ENCODE measurements around the gene BDH2. TPM values are rescaled to one million over a fixed set of nuclear protein-coding genes. Genes with fewer than 3 reads are reported as not detected.

The BDH2 gene
- polyA plus RNA-seq, 1 of the 3 experiments (the other 2 are of a cell fraction) = 57.8 TPM

DNA sequence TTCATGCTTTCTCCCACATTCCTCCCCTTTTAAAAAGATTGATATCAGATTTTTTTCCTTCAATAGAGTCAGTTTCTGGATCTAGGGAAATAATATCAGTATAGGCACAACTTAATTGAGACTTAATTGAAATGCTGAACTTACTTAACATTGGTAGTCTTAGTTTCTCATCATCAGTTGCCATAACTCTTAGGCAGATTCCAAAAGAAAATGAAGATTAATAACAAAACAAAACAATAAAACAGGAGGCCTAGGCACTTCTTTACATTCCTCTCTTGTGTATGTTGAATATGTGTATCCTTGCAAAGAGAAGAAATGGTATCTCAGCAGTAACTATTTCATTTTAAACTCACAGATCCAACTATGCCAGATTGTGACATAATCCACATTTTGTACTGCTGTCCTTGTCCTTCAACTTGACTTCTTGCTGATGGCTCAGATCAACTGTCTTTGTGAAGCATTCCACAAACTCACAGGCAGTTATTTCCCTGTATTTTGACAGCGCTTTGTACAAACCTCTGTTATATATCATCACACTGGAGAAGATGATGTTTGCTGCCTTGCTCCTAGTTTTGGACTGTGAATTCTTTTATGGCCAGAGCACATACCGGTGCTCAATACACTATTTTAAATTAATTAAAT, 14.0 kb downstream of the BDH2 start:
- H3K27ac ChIP-seq (ENCODE audit: low read depth in 2 of 2, low read length in 1 of 2) = no peak overlapping the region
- H3K9ac ChIP-seq = no peak overlapping the region
- peaks cover 40 to 77% of the 10 kb centered on the region in 2 experiments for H3K36me3 ChIP-seq (replicated peaks in 1 of 2; ENCODE audit: control insufficient read depth in 1 of 2, insufficient read depth in 2 of 2, low read length in 1 of 2)
- no peak overlapping the region for H3K4me2 ChIP-seq
- no peaks in the 10 kb centered on the region for H3F3A ChIP-seq (replicated peaks; ENCODE audit: insufficient read depth)
- WGBS (ENCODE audit: low lambda C conversion rate) = 90% methylated on average over 2 of the region's 2 CpGs
- H3K4me3 ChIP-seq (ENCODE audit: low read depth in 2 of 2, low read length in 1 of 2) = no peak overlapping the region
- TF ChIP-seq RFX5 (IDR thresholded peaks at IDR 0.05; ENCODE audit: low read length) = peak; percentile 56; the same call in 1 of the 2 replicates
- TF ChIP-seq, protein P1, sequence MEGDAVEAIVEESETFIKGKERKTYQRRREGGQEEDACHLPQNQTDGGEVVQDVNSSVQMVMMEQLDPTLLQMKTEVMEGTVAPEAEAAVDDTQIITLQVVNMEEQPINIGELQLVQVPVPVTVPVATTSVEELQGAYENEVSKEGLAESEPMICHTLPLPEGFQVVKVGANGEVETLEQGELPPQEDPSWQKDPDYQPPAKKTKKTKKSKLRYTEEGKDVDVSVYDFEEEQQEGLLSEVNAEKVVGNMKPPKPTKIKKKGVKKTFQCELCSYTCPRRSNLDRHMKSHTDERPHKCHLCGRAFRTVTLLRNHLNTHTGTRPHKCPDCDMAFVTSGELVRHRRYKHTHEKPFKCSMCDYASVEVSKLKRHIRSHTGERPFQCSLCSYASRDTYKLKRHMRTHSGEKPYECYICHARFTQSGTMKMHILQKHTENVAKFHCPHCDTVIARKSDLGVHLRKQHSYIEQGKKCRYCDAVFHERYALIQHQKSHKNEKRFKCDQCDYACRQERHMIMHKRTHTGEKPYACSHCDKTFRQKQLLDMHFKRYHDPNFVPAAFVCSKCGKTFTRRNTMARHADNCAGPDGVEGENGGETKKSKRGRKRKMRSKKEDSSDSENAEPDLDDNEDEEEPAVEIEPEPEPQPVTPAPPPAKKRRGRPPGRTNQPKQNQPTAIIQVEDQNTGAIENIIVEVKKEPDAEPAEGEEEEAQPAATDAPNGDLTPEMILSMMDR (IDR thresholded peaks at IDR 0.05) = no peak
- H3K9me3 ChIP-seq = no peaks in the 10 kb centered on the region
- H3K9me2 ChIP-seq = no peaks in the 10 kb centered on the region
- H2AFZ ChIP-seq (ENCODE audit: low read depth) = no peak overlapping the region
- H4K20me1 ChIP-seq (ENCODE audit: insufficient read depth) = no peaks in the 10 kb centered on the region
- POLR2A ChIA-PET = no interaction called here
- no peaks in the 10 kb centered on the region for H3K27me3 ChIP-seq (ENCODE audit: insufficient read depth)
- H3K79me2 ChIP-seq (ENCODE audit: insufficient read depth) = no peaks in the 10 kb centered on the region
- CTCF ChIA-PET = no interaction called here
- DNase-seq = no peak
- H3K4me1 ChIP-seq (ENCODE audit: control insufficient read depth in 1 of 2, insufficient read depth in 2 of 2, low read depth in 1 of 2, low read length in 1 of 2) = no peaks in the 10 kb centered on the region

DNA sequence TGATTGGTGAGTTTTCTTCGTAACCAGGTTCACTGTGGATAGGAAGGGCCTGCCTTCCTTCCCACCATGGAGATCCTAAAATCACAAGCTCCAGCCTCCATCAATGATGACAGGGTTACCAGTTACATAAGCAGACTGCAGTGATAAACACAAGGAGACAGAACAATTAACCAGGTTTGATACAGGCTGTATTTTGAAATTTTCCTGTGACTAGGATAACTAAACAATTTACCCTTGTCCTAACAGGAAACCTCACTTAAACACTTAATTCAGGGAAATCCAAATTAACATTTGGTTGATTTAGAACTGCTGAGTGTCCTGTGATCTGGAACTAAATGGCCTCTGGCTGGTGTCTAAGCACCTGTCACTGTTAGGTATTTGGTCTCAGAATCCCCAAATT, 20.0 kb downstream of the BDH2 start:
- Histone ChIP-seq H3K27me3 (ENCODE audit: insufficient read depth) (no peaks in the 10 kb centered on the region), H4K20me1 (ENCODE audit: insufficient read depth) (no peaks in the 10 kb centered on the region), H3K36me3 (replicated peaks in 1 of 2; ENCODE audit: control insufficient read depth in 1 of 2, insufficient read depth in 2 of 2, low read length in 1 of 2) (peaks cover 10 to 32% of the 10 kb centered on the region in 2 experiments), H3K27ac (ENCODE audit: low read depth in 2 of 2, low read length in 1 of 2) (no peak overlapping the region), H3K79me2 (ENCODE audit: insufficient read depth) (peaks cover 21% of the 10 kb centered on the region), H3F3A (replicated peaks; ENCODE audit: insufficient read depth) (no peaks in the 10 kb centered on the region), H3K9ac (no peak overlapping the region), H3K9me2 (no peaks in the 10 kb centered on the region), H2AFZ (ENCODE audit: low read depth) (no peak overlapping the region), H3K4me2 (no peak overlapping the region), H3K9me3 (no peaks in the 10 kb centered on the region), H3K4me3 (ENCODE audit: low read depth in 2 of 2, low read length in 1 of 2) (no peak overlapping the region), H3K4me1 (ENCODE audit: control insufficient read depth in 1 of 2, insufficient read depth in 2 of 2, low read depth in 1 of 2, low read length in 1 of 2) (peaks cover 0 to 7% of the 10 kb centered on the region in 2 experiments; a peak in 2 of 4 replicates)
- TF ChIP-seq RAD21 (IDR thresholded peaks at IDR 0.05; ENCODE audit: low read length) (no peak), EZH2phosphoT487 (IDR thresholded peaks at IDR 0.05; ENCODE audit: borderline replicate concordance, low read depth) (no peak), RCOR1 (IDR thresholded peaks at IDR 0.05; ENCODE audit: low read length) (no peak), FOSL2 (IDR thresholded peaks at IDR 0.05; ENCODE audit: borderline replicate concordance, low read depth) (no peak), FOXM1 (IDR thresholded peaks at IDR 0.05; ENCODE audit: low read depth) (no peak), GATA2 (CRISPR knock-in tag; IDR thresholded peaks at IDR 0.05) (no peak), TCF12 (IDR thresholded peaks at IDR 0.05) (no peak), JUND (IDR thresholded peaks at IDR 0.05) (no peak), EP300 (IDR thresholded peaks at IDR 0.05; ENCODE audit: borderline replicate concordance in 1 of 2, low read depth in 1 of 2, low read length in 1 of 2) (no peak), SMC3 (IDR thresholded peaks at IDR 0.05; ENCODE audit: low read depth, low read length) (no peak), ELF1 (IDR thresholded peaks at IDR 0.05) (no peak)
- TF ChIP-seq, protein P2, sequence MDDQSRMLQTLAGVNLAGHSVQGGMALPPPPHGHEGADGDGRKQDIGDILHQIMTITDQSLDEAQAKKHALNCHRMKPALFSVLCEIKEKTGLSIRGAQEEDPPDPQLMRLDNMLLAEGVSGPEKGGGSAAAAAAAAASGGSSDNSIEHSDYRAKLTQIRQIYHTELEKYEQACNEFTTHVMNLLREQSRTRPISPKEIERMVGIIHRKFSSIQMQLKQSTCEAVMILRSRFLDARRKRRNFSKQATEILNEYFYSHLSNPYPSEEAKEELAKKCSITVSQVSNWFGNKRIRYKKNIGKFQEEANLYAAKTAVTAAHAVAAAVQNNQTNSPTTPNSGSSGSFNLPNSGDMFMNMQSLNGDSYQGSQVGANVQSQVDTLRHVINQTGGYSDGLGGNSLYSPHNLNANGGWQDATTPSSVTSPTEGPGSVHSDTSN (IDR thresholded peaks at IDR 0.05) = no peak
- TF ChIP-seq, protein P3, sequence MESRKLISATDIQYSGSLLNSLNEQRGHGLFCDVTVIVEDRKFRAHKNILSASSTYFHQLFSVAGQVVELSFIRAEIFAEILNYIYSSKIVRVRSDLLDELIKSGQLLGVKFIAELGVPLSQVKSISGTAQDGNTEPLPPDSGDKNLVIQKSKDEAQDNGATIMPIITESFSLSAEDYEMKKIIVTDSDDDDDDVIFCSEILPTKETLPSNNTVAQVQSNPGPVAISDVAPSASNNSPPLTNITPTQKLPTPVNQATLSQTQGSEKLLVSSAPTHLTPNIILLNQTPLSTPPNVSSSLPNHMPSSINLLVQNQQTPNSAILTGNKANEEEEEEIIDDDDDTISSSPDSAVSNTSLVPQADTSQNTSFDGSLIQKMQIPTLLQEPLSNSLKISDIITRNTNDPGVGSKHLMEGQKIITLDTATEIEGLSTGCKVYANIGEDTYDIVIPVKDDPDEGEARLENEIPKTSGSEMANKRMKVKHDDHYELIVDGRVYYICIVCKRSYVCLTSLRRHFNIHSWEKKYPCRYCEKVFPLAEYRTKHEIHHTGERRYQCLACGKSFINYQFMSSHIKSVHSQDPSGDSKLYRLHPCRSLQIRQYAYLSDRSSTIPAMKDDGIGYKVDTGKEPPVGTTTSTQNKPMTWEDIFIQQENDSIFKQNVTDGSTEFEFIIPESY (IDR thresholded peaks at IDR 0.05; ENCODE audit: borderline replicate concordance, low read depth) = no peak
- TF ChIP-seq, protein P4, sequence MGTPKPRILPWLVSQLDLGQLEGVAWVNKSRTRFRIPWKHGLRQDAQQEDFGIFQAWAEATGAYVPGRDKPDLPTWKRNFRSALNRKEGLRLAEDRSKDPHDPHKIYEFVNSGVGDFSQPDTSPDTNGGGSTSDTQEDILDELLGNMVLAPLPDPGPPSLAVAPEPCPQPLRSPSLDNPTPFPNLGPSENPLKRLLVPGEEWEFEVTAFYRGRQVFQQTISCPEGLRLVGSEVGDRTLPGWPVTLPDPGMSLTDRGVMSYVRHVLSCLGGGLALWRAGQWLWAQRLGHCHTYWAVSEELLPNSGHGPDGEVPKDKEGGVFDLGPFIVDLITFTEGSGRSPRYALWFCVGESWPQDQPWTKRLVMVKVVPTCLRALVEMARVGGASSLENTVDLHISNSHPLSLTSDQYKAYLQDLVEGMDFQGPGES (IDR thresholded peaks at IDR 0.05; ENCODE audit: low read depth, low read length) = no peak
- CTCF ChIA-PET = interaction anchor here (1.0 to 1.8 kb wide), 3 partner anchors 11 to 456 kb away, joined by 3 to 6 read pairs (median 6); no protein-coding TSS in a partner anchor
- WGBS (ENCODE audit: low lambda C conversion rate) = 100% methylated on average over 1 of the region's 1 CpG
- POLR2A ChIA-PET = no interaction called here
- DNase-seq = no peak

Measured in SK-N-SH (cell line).